HG02642 (cell line): ENCODE measurements around the gene CLK3.
"Not testable (repeated sequence)": the region's sequence is repeated elsewhere in the genome, so short reads cannot be mapped to it uniquely, and the experiment has no call there.

ENCODE experiments used
- ATAC-seq: cut with Tn5 transposase; IDR thresholded peaks from one replicate; pipeline ENCODE4 v1.9.1; 2021; ENCODE audit warnings: mild to moderate bottlenecking; ENCODE audit not compliant: unreplicated experiment, poor library complexity

CLK3 gene

DNA sequence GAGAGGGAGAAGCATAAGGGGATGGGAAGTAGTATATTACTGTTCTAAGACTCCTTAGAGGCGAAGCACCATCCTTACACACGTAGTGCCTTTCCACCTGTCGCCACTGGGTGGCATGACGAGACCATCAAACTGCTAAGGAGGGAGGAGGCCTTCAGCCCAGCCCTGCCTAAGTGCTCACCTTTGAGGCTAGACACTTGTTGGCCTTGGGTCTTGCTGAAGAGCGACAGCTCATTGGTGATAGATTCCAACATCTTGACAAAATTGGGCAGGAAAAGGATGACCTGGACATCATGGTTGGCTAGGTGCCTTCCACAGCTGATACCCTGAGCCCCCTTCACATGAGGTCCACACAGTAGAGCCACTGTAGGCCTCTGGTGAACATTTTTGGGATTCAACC lies 19.6 kb downstream of the CLK3 start:
- ATAC-seq: no peak

DNA sequence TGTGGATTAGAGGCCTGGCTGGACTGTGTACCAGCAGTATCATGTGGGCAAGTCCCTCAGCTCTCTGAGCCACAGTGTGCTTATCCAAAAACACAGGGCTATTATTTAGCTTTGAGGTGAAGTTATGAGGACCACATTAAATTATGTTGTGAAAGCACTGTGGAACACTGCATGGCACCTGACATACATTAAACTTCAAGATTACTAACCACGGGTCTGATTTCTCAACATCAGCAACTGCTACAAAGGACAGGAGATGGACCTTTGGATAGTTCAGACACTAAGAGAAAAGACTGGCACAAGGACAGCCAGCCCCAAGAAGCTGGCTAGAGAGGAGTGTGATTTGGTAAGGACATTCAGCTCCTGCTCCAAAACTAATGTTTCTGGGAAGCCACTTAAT lies 21.3 kb downstream of the CLK3 start:
- ATAC-seq: no peak

DNA sequence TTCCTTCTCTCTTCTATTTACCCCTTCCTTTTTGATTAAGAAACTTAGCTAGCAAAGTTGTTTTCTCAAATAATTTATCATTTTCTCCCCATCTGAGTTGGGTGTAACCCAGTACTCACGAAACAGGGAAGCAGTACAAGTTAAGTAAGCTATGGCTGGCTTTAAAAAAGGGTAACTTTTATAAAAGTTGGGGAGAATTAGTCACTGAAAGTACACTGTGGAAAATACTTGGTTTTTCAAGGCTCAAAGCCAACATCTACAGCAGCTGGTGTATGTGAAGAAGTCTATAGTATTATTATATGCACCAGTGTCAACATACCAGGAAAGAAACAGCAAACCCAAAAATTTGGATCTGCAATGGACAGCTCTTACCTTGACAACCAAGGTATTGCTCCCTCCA lies 25.5 kb downstream of the CLK3 start:
- no peak for ATAC-seq

DNA sequence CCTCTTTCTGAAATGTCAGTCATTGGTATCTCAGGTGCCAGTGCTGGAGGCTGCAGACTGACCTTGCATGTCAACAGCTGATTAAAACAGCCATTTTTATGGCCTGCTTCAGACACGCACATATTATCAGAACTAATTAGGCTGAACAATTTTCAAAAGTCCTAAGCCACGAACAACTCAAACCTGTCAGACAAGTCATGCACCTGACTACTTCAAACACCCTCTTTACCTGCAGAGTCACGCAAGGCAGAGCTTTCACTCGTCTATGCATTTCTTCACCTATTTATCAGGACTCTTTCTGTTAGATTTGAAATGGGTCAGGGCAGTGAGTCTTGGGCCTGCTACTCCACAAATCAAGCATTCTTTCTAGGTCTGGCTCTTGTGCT lies 26.7 kb downstream of the CLK3 start:
- ATAC-seq: no peak

DNA sequence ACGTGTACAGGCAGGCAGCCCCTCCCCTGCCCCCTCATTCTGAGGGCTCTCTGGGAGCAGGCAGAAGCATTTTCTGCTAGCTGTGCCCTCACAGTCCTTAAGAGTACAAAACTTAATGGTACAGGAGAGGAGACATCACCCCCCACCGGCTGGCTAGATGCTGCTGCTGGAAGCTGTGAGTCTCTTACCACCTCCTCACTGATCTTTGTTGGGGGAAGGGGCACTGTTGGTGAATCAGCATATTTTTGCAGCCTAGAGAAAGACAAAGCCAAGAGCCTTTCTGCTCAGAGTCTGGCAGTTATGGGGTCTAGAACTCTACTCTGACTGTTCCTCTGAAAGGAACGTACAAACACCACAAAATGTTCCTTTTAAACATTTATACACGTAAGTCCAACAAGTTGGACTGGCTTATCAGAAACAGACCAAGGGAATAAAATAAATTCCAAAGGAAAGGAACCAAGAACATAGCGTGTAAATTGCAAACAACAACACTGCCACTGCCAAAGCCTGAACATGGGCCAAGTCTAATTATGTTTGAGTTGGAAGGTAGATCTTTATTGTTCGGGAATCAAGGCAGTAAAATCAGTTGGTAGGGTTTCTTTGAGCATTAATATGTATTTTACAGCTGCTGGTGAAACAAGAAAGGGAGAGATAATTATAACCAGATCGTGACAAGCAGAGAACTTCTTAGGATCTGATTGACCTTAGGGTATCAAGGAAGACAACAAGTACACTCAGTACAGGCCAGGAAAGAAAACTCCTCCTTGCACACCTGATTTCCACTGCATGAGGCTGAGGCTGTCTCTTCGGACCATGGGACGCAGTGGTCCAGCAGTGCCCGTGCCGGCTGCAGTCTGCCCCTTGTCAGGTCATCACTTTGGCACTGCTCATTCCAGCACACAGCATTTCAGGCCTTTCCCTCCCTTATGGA lies 27.4 kb downstream of the CLK3 start:
- no peak for ATAC-seq

DNA sequence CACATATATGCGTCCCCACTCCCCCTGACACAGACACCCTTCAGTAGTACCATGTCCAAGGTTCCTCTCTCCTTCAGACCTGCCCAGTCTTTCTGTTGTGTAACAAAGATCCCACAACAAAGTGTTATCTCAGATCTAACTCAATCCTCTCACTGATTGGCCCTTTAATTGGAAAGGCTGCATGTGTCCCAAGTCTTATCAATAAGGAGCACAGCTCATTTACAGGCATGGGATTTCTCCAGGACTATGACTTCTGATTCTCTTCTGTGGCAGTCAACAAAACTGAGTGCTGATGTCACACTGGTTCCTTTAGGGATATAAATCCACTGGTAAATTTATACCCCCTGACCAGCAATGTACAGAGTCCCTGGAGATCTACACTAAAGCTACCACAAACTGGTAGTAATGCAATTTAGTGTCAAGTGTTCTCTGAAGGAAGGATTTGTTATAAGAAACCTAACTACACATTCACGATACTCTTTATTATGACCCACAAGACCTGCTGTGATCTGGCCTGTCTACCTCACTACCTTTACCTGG lies 28.1 kb downstream of the CLK3 start:
- no peak for ATAC-seq

DNA sequence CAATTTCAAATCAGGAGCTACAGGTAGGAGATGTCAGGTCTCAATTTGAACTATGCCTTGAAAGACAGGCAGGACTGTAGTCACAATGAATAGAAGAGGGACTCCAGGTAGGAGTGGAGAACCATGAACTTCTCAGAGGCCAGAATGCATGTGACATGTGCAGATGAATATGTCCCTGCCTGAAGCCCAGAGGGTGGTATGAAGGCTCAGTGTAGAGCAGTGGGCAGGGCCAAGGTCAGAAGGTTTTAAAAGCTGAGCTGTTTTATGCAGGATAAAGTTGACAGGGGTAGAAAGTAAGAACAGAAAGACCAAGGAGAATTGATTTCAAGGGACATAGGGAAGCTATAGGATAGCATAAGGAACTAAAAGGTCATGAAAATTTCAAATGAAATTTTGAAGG lies 30.8 kb downstream of the CLK3 start:
- no peak for ATAC-seq

DNA sequence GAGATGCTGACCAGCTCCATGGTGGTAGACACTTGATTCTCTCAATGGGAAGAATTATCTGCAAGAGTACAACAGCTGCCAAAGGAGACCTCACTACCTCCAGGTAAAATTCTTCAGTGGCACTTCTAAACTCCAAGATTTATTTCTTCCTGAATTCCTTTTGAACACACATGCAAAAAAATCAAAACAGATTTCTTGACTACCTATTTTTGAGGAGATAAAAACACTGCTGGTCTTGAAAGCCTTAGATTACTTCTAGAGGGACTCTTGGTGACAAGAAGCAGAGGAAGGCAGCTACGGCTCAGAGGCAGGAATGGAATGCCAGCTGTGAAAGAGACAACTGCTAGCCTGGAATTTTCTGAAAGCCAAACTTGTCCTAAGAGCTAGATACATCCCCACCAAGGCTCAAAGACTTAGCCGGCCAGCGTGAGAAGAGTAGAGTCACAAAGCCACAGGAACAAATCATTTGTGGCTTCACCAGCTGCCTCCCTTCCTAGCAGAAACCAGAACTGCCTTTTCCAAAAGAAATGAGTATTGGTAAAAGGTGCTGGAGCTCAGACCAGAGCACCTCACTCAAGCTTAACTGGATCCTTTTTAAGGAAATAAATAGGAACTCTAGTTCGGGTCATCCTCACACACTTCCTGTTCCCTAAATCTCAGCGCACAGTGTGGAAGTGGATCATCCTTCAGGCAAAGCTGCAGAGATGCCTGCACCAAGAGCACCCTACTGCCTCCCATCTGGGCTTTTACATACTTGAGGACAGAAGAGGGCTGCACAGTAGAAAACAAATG lies 32.6 kb downstream of the CLK3 start:
- ATAC-seq: no peak

DNA sequence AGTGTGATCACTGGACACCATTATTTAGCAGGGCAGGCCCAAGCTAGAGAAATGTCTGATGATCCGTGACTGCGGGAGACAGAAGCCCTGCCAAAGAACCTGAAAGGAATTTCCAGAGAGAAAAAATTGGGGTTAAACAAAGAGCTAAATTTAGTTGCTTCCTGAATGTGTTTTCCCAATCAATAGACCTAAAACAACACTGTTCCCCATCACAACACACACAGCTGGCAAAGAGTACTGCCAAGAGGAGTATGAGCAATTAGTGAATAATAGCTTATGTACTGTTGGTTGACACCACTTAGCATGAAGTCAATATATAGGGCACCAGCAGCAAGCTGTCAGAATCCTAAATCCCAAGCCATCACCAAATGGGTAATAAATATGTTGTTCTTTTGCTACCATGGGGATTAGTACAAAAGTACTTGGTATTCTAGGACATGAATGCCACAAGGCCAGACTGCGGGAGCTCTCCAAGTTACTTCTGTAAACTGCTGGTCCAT lies 35.7 kb downstream of the CLK3 start:
- ATAC-seq: no peak

DNA sequence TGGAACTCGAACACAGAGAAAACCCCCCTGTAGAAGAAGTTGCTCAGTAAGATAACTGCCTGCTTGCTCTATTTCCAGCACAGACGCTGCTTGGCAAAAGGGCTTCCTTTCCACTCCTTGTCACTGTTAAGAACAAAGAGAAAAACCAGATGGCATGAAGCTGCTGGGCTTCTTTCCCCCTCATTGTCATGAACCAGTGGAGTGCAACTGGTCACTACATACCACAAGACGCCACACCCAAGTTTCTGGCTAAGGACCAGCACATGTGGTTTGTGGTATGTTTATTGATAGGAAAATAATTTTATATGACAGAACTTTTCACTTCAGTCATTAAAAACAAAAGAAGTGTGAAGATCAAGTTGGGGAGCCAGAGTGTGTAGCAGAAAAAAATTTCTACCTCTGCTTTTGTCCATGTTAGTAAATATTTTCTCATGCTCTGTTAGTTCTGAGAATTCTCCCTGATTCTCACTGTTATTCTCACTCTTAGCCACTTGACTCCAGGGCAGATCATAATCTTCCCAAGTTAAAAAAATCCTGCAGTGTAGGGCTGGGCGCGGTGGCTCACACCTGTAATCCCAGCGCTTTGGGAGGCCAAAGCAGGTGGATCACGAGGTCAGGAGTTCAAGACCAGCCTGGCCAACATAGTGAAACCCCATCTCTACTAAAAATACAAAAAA lies 37.9 kb downstream of the CLK3 start:
- ATAC-seq: no peak

DNA sequence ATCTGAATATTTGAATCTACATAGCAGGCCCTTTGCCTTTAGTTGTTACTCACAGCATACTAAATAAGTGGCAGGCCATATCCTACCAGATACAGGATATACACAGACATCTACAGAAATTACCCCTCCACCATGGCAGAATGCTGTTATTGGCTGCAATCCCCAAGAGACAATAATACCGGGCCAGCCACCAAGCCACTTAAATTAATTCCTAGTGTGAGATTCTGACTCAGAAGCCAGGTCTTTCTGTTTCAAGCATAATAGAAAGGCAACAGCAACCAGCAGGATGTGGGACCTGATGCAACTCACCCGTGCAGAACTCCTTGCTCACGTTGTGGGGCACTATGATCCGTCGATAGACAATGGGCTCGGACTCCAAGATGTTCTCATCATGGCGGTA lies 39.8 kb downstream of the CLK3 start:
- no peak for ATAC-seq

DNA sequence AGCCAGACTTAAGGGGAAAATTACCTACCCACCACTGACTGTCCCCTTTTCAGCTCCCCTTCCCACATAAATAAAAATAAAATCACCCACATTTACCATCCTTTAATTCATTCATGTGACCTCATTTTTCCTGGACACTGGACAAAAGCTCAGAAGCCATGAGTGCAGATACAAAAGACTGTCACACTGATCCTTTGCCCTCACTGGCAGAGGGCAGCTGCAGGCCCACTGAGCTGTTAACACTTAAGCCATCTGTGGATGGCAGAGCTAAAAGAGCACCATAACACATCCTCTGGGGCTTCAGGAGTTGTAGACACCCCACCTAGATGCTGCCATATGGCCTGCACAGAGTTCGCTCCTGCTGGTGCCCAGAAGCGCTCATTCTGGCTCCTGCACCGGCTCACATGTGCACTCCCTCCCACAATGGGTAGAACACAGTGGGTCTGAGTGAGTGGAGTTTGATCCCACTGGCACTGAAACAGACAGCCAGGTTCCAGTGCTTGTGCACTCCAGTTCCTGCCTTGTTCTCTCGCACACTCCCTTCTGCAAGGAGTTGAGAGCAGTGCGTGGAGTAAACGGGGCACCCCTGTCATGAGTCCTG lies 41.4 kb downstream of the CLK3 start:
- ATAC-seq: no peak

DNA sequence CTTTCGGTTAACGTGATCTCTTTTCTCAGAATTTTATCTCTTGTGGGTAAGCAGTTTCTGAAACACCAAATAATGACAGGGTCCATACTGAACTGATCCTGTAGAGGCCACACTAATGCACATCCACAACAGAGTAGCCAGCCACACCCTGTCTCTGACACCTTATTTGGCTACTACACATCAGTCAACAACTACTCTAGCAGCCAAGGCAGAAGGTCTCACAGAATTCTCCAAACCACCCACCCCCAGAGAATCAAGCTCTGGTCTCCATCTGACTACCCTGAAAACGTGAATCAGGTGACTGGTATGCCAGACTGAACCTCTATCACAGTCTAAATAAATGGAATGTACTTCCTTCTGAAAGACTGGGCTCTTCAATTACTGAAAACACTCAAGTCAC lies 42.2 kb downstream of the CLK3 start:
- ATAC-seq: no peak

DNA sequence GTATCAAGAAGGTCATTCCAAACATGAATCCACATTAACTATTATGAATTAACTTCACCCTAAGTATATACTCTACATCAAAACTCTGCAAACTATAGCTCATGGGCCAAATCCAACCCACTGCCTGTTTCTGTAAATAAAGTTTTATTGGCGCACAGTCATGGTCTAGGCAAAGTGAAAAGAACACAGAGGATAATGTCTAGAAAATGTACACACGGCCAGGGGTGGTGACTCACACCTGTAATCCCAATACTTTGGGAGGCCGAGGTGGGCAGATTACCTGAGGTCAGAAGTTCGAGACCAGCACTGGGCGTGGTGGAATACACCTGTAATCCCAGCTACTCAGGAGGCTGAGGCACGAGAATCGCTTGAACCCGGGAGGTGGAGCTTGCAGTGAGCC lies 45.6 kb downstream of the CLK3 start:
- ATAC-seq: not testable (repeated sequence)

DNA sequence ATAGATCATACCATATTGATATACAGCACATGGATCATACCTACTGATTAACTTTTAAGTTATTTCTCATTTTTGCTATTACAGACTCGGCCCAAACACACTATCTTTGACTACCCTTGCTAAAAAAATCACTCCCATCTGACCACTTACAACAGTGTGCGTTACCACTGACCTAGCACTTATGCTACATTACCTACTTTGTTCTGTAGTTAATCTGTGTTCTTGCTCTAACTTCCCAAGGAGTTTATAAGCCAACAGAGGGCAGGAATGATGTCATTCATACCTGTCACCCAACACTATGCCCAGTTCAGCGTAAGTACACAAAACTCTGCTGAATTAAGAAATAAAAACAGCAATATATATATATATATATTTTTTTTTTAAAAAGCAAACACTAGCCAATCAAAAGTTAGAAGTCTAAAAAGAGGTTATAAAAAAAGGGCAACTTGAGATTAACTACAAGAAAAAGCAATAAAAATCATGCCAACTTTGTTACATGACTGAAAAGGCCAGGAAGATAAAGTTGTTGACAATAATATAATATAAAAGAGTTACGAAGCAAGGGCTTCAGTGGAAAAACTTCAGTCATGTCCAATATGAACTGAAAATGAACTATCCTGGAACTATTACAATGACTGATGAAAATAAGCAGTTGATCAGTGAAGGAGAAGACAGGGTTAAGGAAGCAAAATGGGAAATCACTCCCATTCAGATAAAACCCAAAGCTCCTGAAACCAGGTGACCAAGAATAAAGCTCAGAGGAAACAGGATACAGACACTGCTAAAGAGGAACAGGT lies 46.6 kb downstream of the CLK3 start:
- no peak for ATAC-seq

DNA sequence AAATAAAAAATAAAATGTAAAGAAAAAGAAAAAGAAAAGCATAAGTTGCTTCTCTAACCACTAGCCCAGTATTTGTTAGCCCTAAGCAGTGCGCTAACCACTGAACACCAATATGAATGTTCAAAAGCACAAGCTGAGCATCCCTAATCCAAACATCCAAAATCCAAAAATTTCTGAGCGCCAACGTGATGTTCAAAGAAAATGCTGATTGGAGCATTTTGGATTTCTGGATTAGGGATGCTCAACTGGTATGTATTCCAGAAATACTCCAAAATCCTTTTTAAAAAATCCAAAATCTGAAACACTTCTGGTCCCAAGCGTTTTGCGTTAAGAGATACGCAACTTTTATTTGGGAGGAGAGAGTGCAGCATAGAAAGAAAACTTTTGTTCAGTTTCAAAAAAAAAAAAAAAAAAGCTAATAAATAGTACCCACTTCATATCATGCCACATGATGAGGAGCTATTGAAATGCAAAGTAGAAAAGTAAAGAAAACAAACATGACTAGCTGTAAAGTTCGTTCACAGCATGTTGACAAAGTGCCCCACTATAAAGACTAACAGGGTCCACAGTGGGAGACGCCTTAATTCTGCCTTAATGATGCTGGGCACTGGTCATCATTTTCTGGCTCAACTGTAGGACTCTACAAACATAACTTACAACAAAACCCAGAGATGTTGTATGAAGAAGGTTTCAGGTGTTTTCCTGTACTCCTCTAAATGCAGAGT lies 47.8 kb downstream of the CLK3 start:
- ATAC-seq: no peak

DNA sequence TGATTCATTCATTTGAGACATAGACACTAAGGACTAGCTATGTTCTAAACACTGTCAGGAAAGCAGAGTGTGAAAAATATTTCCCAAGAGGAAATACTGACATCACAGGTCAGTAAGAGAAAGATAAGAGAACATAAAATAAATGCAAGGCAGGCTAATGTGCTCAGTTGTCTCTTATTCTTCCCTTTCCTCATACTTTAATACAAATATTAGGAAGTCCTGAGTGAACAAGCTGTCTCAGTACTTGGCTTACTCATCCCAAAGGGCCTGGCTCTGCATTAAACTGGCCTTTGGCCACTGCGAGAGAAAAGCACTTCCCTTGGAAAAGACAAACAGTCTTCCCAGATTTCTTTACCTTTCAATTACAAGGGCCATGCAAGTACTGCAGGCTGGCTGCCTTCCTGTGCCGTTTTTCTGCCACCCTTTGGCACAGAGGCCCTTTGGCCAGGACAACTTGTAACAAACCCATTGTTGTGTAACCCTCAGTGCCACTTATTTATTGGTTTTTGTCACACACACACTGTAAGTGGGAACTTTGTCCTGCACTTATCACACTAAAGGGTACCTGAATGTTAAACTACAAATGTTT lies 48.5 kb downstream of the CLK3 start:
- no peak for ATAC-seq

DNA sequence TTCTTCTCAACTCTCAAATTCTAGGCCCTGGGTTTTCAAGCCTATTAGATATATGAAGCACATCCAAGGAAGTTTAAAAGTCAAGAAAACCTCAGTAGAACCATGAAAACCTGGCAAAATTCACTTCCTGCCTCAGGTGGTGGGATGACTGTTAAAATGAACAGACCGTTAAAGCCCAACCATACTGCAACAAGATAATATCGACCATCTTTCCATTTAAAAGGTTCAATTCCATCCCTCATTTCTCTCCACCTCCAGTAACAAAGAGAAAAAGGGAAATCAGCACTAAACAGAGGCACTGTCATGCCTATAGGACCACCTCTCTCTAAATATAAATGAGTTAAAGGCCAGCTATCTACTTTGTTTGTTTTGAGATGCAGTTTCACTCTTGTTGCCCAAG lies 49.0 kb downstream of the CLK3 start:
- no peak for ATAC-seq
